HCT116 (cell line): ENCODE measurements around the gene PFKM. TPM values are rescaled to one million over a fixed set of nuclear protein-coding genes. Genes with fewer than 3 reads are reported as not detected.

Source experiments
- ATAC-seq: fragments of 200-7000 bp; cut with Tn5 transposase; 2 replicates; pipeline ENCODE4 v1.9.1; 2020; ENCODE audit warnings: mild to moderate bottlenecking, moderate library complexity
- BruUV-seq: library from RNA; stranded (reverse); fragments of 400-500 nt; replicated peaks from 2 replicates; lab custom pipeline; 2021; lab: Mats Ljungman, UMichigan
- CTCF ChIA-PET: fragments of 300-600 bp; sonication (Branson Sonifier 250); formaldehyde crosslinking; loops from one replicate; lab custom pipeline; 2021; ENCODE audit warnings: antibody characterized with exemption; lab: Charles Lee
- POLR2A ChIA-PET: fragments of 300-600, 350-600 bp; sonication (Branson Sonifier 250); formaldehyde crosslinking; loops from one replicate; lab custom pipeline; 2021; ENCODE audit warnings: antibody characterized with exemption; lab: Charles Lee
- RAD21 ChIA-PET, 2 experiments: fragments of 300-600 bp; sonication (Branson Sonifier 250); formaldehyde crosslinking; loops; one replicate each; lab custom pipeline; 2023; ENCODE audit warnings: low total read pairs in 2 of 2; ENCODE audit not compliant: uncharacterized antibody in 2 of 2, unreplicated experiment in 2 of 2, low non-redundant PET in 1 of 2; lab: Charles Lee
- DNase-seq: peaks from one replicate; pipeline ENCODE4 v3.0.0-alpha.2; 2010; ENCODE audit warnings: low read depth, low spot score
- H2AFZ ChIP-seq: fragments of 200-600 bp; shearing (Covaris generic), sonication (generic); 2 replicates; pipeline ENCODE4 v1.6.1; 2017; ENCODE audit warnings: low read depth, mixed run types, mixed read lengths, antibody characterized with exemption, low read length; ENCODE audit not compliant: poor library complexity, severe bottlenecking
- H3K27ac ChIP-seq: 2 replicates; pipeline ENCODE4 v1.5.1; 2012; ENCODE audit warnings: low read depth, low read length
- H3K27me3 ChIP-seq: fragments of 200-600 bp; sonication (generic); 2 replicates; pipeline ENCODE4 v1.6.1; 2016; ENCODE audit warnings: mixed run types, low read length, mixed read lengths; ENCODE audit not compliant: insufficient read depth
- H3K36me3 ChIP-seq, 2 experiments: fragments of 200-500 bp in 1 of 2; fragments of 200-600 bp in 1 of 2; sonication (Bioruptor generic) in 1 of 2; sonication (generic) in 1 of 2; 2 replicates each; pipeline versions ENCODE4 v1.5.1 to v1.6.1; 2014 to 2016; ENCODE audit warnings: low read length in 2 of 2, inconsistent platforms in 1 of 2, mixed read lengths in 1 of 2, mixed run types in 1 of 2; ENCODE audit not compliant: insufficient read depth in 2 of 2, control insufficient read depth in 1 of 2
- H3K4me1 ChIP-seq, 2 experiments: fragments of 200-600 bp in 1 of 2; sonication (generic) in 1 of 2; 2 replicates each; pipeline versions ENCODE4 v1.5.1 to v1.6.1; 2012 to 2017; ENCODE audit warnings: low read length in 2 of 2, inconsistent platforms in 1 of 2, mild to moderate bottlenecking in 1 of 2, mixed read lengths in 1 of 2, mixed run types in 1 of 2, moderate library complexity in 1 of 2; ENCODE audit not compliant: insufficient read depth in 2 of 2, control insufficient read depth in 1 of 2
- H3K4me2 ChIP-seq: fragments of 200-600 bp; sonication (generic); 2 replicates; pipeline ENCODE4 v1.6.1; 2017; ENCODE audit warnings: mixed run types, low read length, mixed read lengths
- H3K4me3 ChIP-seq, 2 experiments: fragments of 200-600 bp in 1 of 2; sonication (generic) in 1 of 2; replicated peaks in 1 of 2; 2 replicates each; pipeline ENCODE4 v1.5.1; 2011 to 2016; ENCODE audit warnings: low read length in 2 of 2, control low read depth in 1 of 2, low read depth in 1 of 2, mild to moderate bottlenecking in 1 of 2, mixed read lengths in 1 of 2, mixed run types in 1 of 2
- H3K79me2 ChIP-seq: fragments of 200-600 bp; sonication (generic); 2 replicates; pipeline ENCODE4 v1.6.1; 2017; ENCODE audit warnings: mild to moderate bottlenecking, mixed run types, low read length, moderate library complexity, mixed read lengths; ENCODE audit not compliant: insufficient read depth
- H3K9ac ChIP-seq: fragments of 200-600 bp; sonication (generic); 2 replicates; pipeline ENCODE4 v1.6.1; 2016; ENCODE audit warnings: low read length, mixed read lengths
- H3K9me2 ChIP-seq: fragments of 200-600 bp; sonication (generic), shearing (Covaris generic); 2 replicates; pipeline ENCODE4 v1.6.1; 2017; ENCODE audit warnings: mixed run types, mild to moderate bottlenecking, moderate library complexity; ENCODE audit not compliant: insufficient read depth
- H3K9me3 ChIP-seq, 2 experiments: fragments of 200-500 bp in 1 of 2; fragments of 200-600 bp in 1 of 2; sonication (Bioruptor generic) in 1 of 2; sonication (generic) in 1 of 2; 2 replicates each; pipeline ENCODE4 v1.6.1; 2014 to 2017; ENCODE audit warnings: low read length in 2 of 2, mixed read lengths in 2 of 2, inconsistent platforms in 1 of 2, low read depth in 1 of 2, mild to moderate bottlenecking in 1 of 2, mixed run types in 1 of 2, moderate library complexity in 1 of 2; ENCODE audit not compliant: control insufficient read depth in 1 of 2, insufficient read depth in 1 of 2
- H4K20me1 ChIP-seq: fragments of 200-600 bp; sonication (generic), shearing (Covaris generic); 2 replicates; pipeline ENCODE4 v1.6.1; 2017; ENCODE audit warnings: mixed run types, mild to moderate bottlenecking, moderate library complexity; ENCODE audit not compliant: insufficient read depth
- ATF3 ChIP-seq: IDR thresholded peaks from 2 replicates; pipeline ENCODE4 v1.6.1; 2012
- CBX3 ChIP-seq: IDR thresholded peaks from 2 replicates; pipeline ENCODE4 v1.6.1; 2012; ENCODE audit warnings: low read depth
- CEBPB ChIP-seq: IDR thresholded peaks from 2 replicates; pipeline ENCODE4 v1.6.1; 2012; ENCODE audit warnings: low read depth
- CTCF ChIP-seq, 3 experiments: fragments of 200-600 bp in 1 of 3; sonication (generic) in 1 of 3; IDR thresholded peaks in 2 of 3; conservative IDR thresholded peaks in 1 of 3; 2 replicates each; pipeline ENCODE4 v1.5.1; 2012 to 2017; ENCODE audit warnings: low read depth in 2 of 3, low read length in 2 of 3, antibody characterized with exemption in 1 of 3, borderline replicate concordance in 1 of 3, control low read depth in 1 of 3, mild to moderate bottlenecking in 1 of 3, mixed read lengths in 1 of 3, mixed run types in 1 of 3, moderate library complexity in 1 of 3; ENCODE audit not compliant: insufficient read depth in 1 of 3
- EGR1 ChIP-seq: IDR thresholded peaks from 2 replicates; pipeline ENCODE4 v1.6.1; 2012; ENCODE audit warnings: low read depth
- EZH2 ChIP-seq: fragments of 200-600 bp; sonication (generic); IDR thresholded peaks from 2 replicates; pipeline ENCODE4 v1.6.1; 2017; ENCODE audit warnings: antibody characterized with exemption, mixed run types
- EZH2phosphoT487 ChIP-seq: fragments of 200-600 bp; IDR thresholded peaks from 2 replicates; pipeline ENCODE4 v1.6.1; 2018; ENCODE audit warnings: antibody characterized with exemption, borderline replicate concordance
- FOSL1 ChIP-seq: IDR thresholded peaks from 2 replicates; pipeline ENCODE4 v1.6.1; 2012; ENCODE audit warnings: low read depth
- MAX ChIP-seq: IDR thresholded peaks from 2 replicates; pipeline ENCODE4 v1.6.1; 2012
- POLR2A ChIP-seq: IDR thresholded peaks from 2 replicates; pipeline ENCODE4 v1.7.0; 2011; ENCODE audit warnings: borderline replicate concordance; ENCODE audit not compliant: insufficient read depth, insufficient read length; ENCODE audit errors: extremely low read depth
- POLR2AphosphoS5 ChIP-seq: IDR thresholded peaks from 2 replicates; pipeline ENCODE4 v1.6.1; 2011; ENCODE audit warnings: mild to moderate bottlenecking, low read depth, low read length, moderate library complexity
- RAD21 ChIP-seq: IDR thresholded peaks from 2 replicates; pipeline ENCODE4 v1.6.1; 2012; ENCODE audit warnings: low read depth, mild to moderate bottlenecking
- SIN3A ChIP-seq: IDR thresholded peaks from 2 replicates; pipeline ENCODE4 v1.6.1; 2012; ENCODE audit warnings: low read depth
- SP1 ChIP-seq: IDR thresholded peaks from 2 replicates; pipeline ENCODE4 v1.6.1; 2012; ENCODE audit warnings: low read depth
- SRF ChIP-seq: IDR thresholded peaks from 2 replicates; pipeline ENCODE4 v1.6.1; 2012; ENCODE audit warnings: low read depth
- YY1 ChIP-seq: IDR thresholded peaks from 2 replicates; pipeline ENCODE4 v1.6.1; 2011; ENCODE audit warnings: low read length, low read depth, moderate library complexity, mild to moderate bottlenecking; ENCODE audit not compliant: insufficient replicate concordance; ENCODE audit errors: extremely low read depth
- ZBTB33 ChIP-seq: IDR thresholded peaks from 2 replicates; pipeline ENCODE4 v1.6.1; 2011; ENCODE audit warnings: mild to moderate bottlenecking, low read length, moderate library complexity; ENCODE audit not compliant: insufficient replicate concordance; ENCODE audit errors: extremely low read depth
- ZFX ChIP-seq: fragments of 450-650 bp; IDR thresholded peaks from 2 replicates; pipeline ENCODE4 v1.6.1; 2017
- intact Hi-C: fragments of 100-400 bp; cut with micrococcal nuclease; formaldehyde crosslinking; loops from 2 replicates; pipeline ENCODE4 v1.10.0; 2022
- total RNA-seq: library from RNA; stranded (reverse); gene quantifications from one replicate; pipeline ENCODE4 v1.2.1, GENCODE V29; 2021; ENCODE audit not compliant: unreplicated experiment

Gene PFKM
- total RNA-seq, 1 experiment from 2014 or later: 144 TPM

GRCh38 chr12:48180857-48181495 lies 61.8 kb downstream of the PFKM start:
- RAD21 ChIA-PET: no interaction called here
- no peak overlapping the region for H2AFZ ChIP-seq
- H3K79me2 ChIP-seq: no peaks in the 10 kb centered on the region
- H3K4me2 ChIP-seq: no peak overlapping the region
- ATAC-seq: no peak
- H3K9me3 ChIP-seq: no peaks in the 10 kb centered on the region
- H3K27me3 ChIP-seq: peaks cover 20% of the 10 kb centered on the region; the same call in 1 of the 2 replicates
- no TSS peak for BruUV-seq
- no peak overlapping the region for H3K4me3 ChIP-seq
- H4K20me1 ChIP-seq: no peaks in the 10 kb centered on the region
- no peaks in the 10 kb centered on the region for H3K9me2 ChIP-seq
- POLR2A ChIA-PET: no interaction called here
- CTCF ChIA-PET: no interaction called here
- DNase-seq: no peak
- H3K27ac ChIP-seq: no peak overlapping the region
- no peaks in the 10 kb centered on the region for H3K36me3 ChIP-seq
- H3K4me1 ChIP-seq: peaks cover 5 to 23% of the 10 kb centered on the region in 2 experiments; a peak in 3 of 4 replicates
- intact Hi-C loops: no loop called here
- TF ChIP-seq YY1 (no peak), MAX (no peak), CBX3 (no peak), FOSL1 (no peak), ATF3 (no peak), EZH2phosphoT487 (no peak), SP1 (no peak), ZFX (no peak), CEBPB (no peak), CTCF (IDR thresholded peaks at IDR 0.05 in 2 of 3, conservative IDR thresholded peaks at IDR 0.05 in 1 of 3; ENCODE audit: borderline replicate concordance in 1 of 3, insufficient read depth in 1 of 3, low read depth in 2 of 3, low read length in 2 of 3) (no peak), SIN3A (no peak), POLR2A (no peak), SRF (no peak), EGR1 (no peak), EZH2 (no peak), RAD21 (no peak), POLR2AphosphoS5 (no peak), ZBTB33 (no peak)
- H3K9ac ChIP-seq: no peak overlapping the region
